Mesendoderm (in vitro differentiated cells): ENCODE results near the gene HDAC4.

ENCODE experiments used
- DNase-seq: peaks from one replicate; pipeline ENCODE4 v3.0.0; 2013
- H2AK5ac ChIP-seq: 2 replicates; pipeline ENCODE4 v1.6.1; 2013; ENCODE audit warnings: low read length, inconsistent platforms
- H2BK120ac ChIP-seq: 2 replicates; pipeline ENCODE4 v1.6.1; 2013; ENCODE audit warnings: low read depth, mild to moderate bottlenecking, low read length, moderate library complexity, mixed read lengths
- H2BK15ac ChIP-seq: replicated peaks from 2 replicates; pipeline ENCODE4 v1.6.1; 2013; ENCODE audit warnings: low read depth, mild to moderate bottlenecking, moderate library complexity
- H2BK5ac ChIP-seq: 2 replicates; pipeline ENCODE4 v1.6.1; 2013; ENCODE audit warnings: low read length, inconsistent platforms
- H3K18ac ChIP-seq: 2 replicates; pipeline ENCODE4 v1.6.1; 2013; ENCODE audit warnings: mild to moderate bottlenecking, low read length, mixed read lengths
- H3K23ac ChIP-seq: one replicate; pipeline ENCODE4 v1.6.1; 2013; ENCODE audit warnings: low read length
- H3K27ac ChIP-seq: 2 replicates; pipeline ENCODE4 v1.5.1; 2013; ENCODE audit warnings: low read depth, mild to moderate bottlenecking, inconsistent platforms, low read length, moderate library complexity
- H3K27me3 ChIP-seq: 2 replicates; pipeline ENCODE4 v1.6.1; 2013; ENCODE audit warnings: low read length, control low read depth, mild to moderate bottlenecking, inconsistent platforms; ENCODE audit not compliant: insufficient read depth, poor library complexity
- H3K36me3 ChIP-seq: 2 replicates; pipeline ENCODE4 v1.6.1; 2013; ENCODE audit warnings: low read length, inconsistent platforms; ENCODE audit not compliant: control insufficient read depth, insufficient read depth
- H3K4ac ChIP-seq: one replicate; pipeline ENCODE4 v1.6.1; 2013; ENCODE audit warnings: low read depth, mild to moderate bottlenecking, low read length, moderate library complexity
- H3K4me1 ChIP-seq: 2 replicates; pipeline ENCODE4 v1.6.1; 2013; ENCODE audit warnings: low read depth, low read length, inconsistent platforms; ENCODE audit not compliant: control insufficient read depth
- H3K4me2 ChIP-seq: 2 replicates; pipeline ENCODE4 v1.6.1; 2013; ENCODE audit warnings: low read length
- H3K4me3 ChIP-seq: 2 replicates; pipeline ENCODE4 v1.5.1; 2013; ENCODE audit warnings: mild to moderate bottlenecking, low read length
- H3K56ac ChIP-seq: one replicate; pipeline ENCODE4 v1.6.1; 2013; ENCODE audit warnings: low read length
- H3K79me1 ChIP-seq: 2 replicates; pipeline ENCODE4 v1.6.1; 2013; ENCODE audit warnings: low read length, inconsistent platforms
- H3K79me2 ChIP-seq: 2 replicates; pipeline ENCODE4 v1.6.1; 2013; ENCODE audit warnings: mild to moderate bottlenecking, low read length; ENCODE audit not compliant: control insufficient read depth, insufficient read depth
- H3K9ac ChIP-seq: 2 replicates; pipeline ENCODE4 v1.6.1; 2013; ENCODE audit warnings: low read length, inconsistent platforms
- H4K5ac ChIP-seq: one replicate; pipeline ENCODE4 v1.6.1; 2013; ENCODE audit warnings: low read length
- H4K8ac ChIP-seq: one replicate; pipeline ENCODE4 v1.6.1; 2013; ENCODE audit warnings: low read depth, mild to moderate bottlenecking, control low read depth, low read length, moderate library complexity
- WGBS: extraction: QIAGEN DNeasy Blood & Tissue Kit; methylation state at CpG from one replicate; pipeline ENCODE4 v1.1.7; 2013; ENCODE audit warnings: low lambda C conversion rate, missing lambda C conversion rate; ENCODE audit not compliant: insufficient coverage; ENCODE audit errors: extremely low coverage; 5-methylcytosine and 5-hydroxymethylcytosine counted together

The HDAC4 gene

GRCh38 chr2:239295377-239296019 is 105.3 kb downstream of the HDAC4 start:
- Histone ChIP-seq H4K5ac (no peak overlapping the region), H4K8ac (no peak overlapping the region), H3K18ac (no peak overlapping the region), H2BK120ac (no peak overlapping the region), H3K79me2 (peaks cover 5% of the 10 kb centered on the region), H3K4me1 (peaks cover 10% of the 10 kb centered on the region), H3K4ac (no peak overlapping the region), H2BK15ac (no peak overlapping the region), H3K56ac (no peak overlapping the region), H3K9ac (no peak overlapping the region), H3K79me1 (peaks cover 13% of the 10 kb centered on the region), H2BK5ac (no peak overlapping the region), H3K4me3 (no peak overlapping the region), H3K36me3 (no peaks in the 10 kb centered on the region), H3K27ac (no peak overlapping the region), H3K27me3 (no peaks in the 10 kb centered on the region), H3K4me2 (no peak overlapping the region), H2AK5ac (no peak overlapping the region), H3K23ac (no peak overlapping the region)
- no CpG with 5 or more reads among the region's 6 CpGs for WGBS
- peak; percentile 65 for DNase-seq

- Histone ChIP-seq H4K8ac (no peak overlapping the region), H3K27me3 (no peaks in the 10 kb centered on the region), H3K56ac (no peak overlapping the region), H3K79me1 (peaks cover 16% of the 10 kb centered on the region), H3K23ac (no peak overlapping the region), H3K79me2 (peaks cover 6% of the 10 kb centered on the region), H3K9ac (no peak overlapping the region), H3K27ac (no peak overlapping the region), H2BK120ac (no peak overlapping the region), H3K4me3 (no peak overlapping the region), H3K18ac (no peak overlapping the region), H3K36me3 (no peaks in the 10 kb centered on the region), H4K5ac (no peak overlapping the region), H2BK5ac (no peak overlapping the region), H3K4me2 (no peak overlapping the region), H2AK5ac (no peak overlapping the region), H3K4ac (no peak overlapping the region), H3K4me1 (peaks cover 10% of the 10 kb centered on the region), H2BK15ac (no peak overlapping the region)
- DNase-seq = no peak
- no CpG with 5 or more reads among the region's 14 CpGs for WGBS
Observed at GRCh38 chr2:239294571-239295054, 106.2 kb downstream of the HDAC4 start.

- Histone ChIP-seq H2BK5ac (no peak overlapping the region), H3K27ac (no peak overlapping the region), H2AK5ac (no peak overlapping the region), H3K23ac (no peak overlapping the region), H2BK120ac (no peak overlapping the region), H3K9ac (no peak overlapping the region), H3K4me3 (no peak overlapping the region), H3K4me1 (peaks cover 10% of the 10 kb centered on the region), H4K8ac (no peak overlapping the region), H3K56ac (no peak overlapping the region), H3K18ac (no peak overlapping the region), H3K4me2 (no peak overlapping the region), H3K79me2 (peaks cover 6% of the 10 kb centered on the region), H2BK15ac (no peak overlapping the region), H3K79me1 (peaks cover 16% of the 10 kb centered on the region), H4K5ac (no peak overlapping the region), H3K4ac (no peak overlapping the region), H3K36me3 (no peaks in the 10 kb centered on the region), H3K27me3 (no peaks in the 10 kb centered on the region)
- WGBS = no CpG with 5 or more reads among the region's 15 CpGs
- DNase-seq = no peak
Observed at GRCh38 chr2:239293775-239294430, 106.9 kb downstream of the HDAC4 start.

- H3K18ac ChIP-seq = no peak overlapping the region
- H2BK120ac ChIP-seq = no peak overlapping the region
- H3K4ac ChIP-seq = no peak overlapping the region
- H3K4me1 ChIP-seq = peaks cover 10% of the 10 kb centered on the region
- H3K27ac ChIP-seq = no peak overlapping the region
- no peak overlapping the region for H4K5ac ChIP-seq
- no peak overlapping the region for H2AK5ac ChIP-seq
- H3K23ac ChIP-seq = no peak overlapping the region
- no peaks in the 10 kb centered on the region for H3K27me3 ChIP-seq
- no peaks in the 10 kb centered on the region for H3K36me3 ChIP-seq
- H3K4me3 ChIP-seq = no peak overlapping the region
- no peak overlapping the region for H4K8ac ChIP-seq
- no CpG with 5 or more reads among the region's 15 CpGs for WGBS
- H3K4me2 ChIP-seq = no peak overlapping the region
- no peak for DNase-seq
- H2BK5ac ChIP-seq = no peak overlapping the region
- H3K79me2 ChIP-seq = peaks cover 6% of the 10 kb centered on the region
- H3K9ac ChIP-seq = no peak overlapping the region
- peaks cover 16% of the 10 kb centered on the region for H3K79me1 ChIP-seq
- no peak overlapping the region for H2BK15ac ChIP-seq
- no peak overlapping the region for H3K56ac ChIP-seq
Observed at GRCh38 chr2:239292959-239293774, 107.7 kb downstream of the HDAC4 start.

- Histone ChIP-seq H2BK5ac (no peak overlapping the region), H4K8ac (no peak overlapping the region), H3K27me3 (no peaks in the 10 kb centered on the region), H3K4ac (no peak overlapping the region), H3K79me2 (peaks cover 6% of the 10 kb centered on the region), H3K18ac (no peak overlapping the region), H3K56ac (no peak overlapping the region), H2AK5ac (no peak overlapping the region), H3K4me1 (peaks cover 10% of the 10 kb centered on the region), H3K23ac (no peak overlapping the region), H3K79me1 (peaks cover 16% of the 10 kb centered on the region), H3K36me3 (no peaks in the 10 kb centered on the region), H3K9ac (no peak overlapping the region), H3K27ac (no peak overlapping the region), H2BK15ac (no peak overlapping the region), H3K4me2 (no peak overlapping the region), H2BK120ac (no peak overlapping the region), H4K5ac (no peak overlapping the region), H3K4me3 (no peak overlapping the region)
- no peak for DNase-seq
- WGBS = no CpG with 5 or more reads among the region's 5 CpGs
Observed at GRCh38 chr2:239292531-239292930, 108.3 kb downstream of the HDAC4 start.
